Stimulated activated CD4-positive, alpha-beta T cell treated with anti-CD3 and anti-CD28 coated beads, Interleukin-4, amount 100 ng/mL, for 4 hours (primary cell): ENCODE results near the gene ENTPD3.
"Not testable (repeated sequence)": the region's sequence is repeated elsewhere in the genome, so short reads cannot be mapped to it uniquely, and the experiment has no call there.

Source experiments
- DNase-seq, 2 experiments: peaks; one replicate each; pipeline ENCODE4 v3.0.0-alpha.2; 2020

ENTPD3 gene

GRCh38 chr3:40407611-40408010 is 20.6 kb downstream of the ENTPD3 start:
- no peak for DNase-seq

- no peak for DNase-seq
Observed at GRCh38 chr3:40414270-40414669, 27.3 kb downstream of the ENTPD3 start.

DNA sequence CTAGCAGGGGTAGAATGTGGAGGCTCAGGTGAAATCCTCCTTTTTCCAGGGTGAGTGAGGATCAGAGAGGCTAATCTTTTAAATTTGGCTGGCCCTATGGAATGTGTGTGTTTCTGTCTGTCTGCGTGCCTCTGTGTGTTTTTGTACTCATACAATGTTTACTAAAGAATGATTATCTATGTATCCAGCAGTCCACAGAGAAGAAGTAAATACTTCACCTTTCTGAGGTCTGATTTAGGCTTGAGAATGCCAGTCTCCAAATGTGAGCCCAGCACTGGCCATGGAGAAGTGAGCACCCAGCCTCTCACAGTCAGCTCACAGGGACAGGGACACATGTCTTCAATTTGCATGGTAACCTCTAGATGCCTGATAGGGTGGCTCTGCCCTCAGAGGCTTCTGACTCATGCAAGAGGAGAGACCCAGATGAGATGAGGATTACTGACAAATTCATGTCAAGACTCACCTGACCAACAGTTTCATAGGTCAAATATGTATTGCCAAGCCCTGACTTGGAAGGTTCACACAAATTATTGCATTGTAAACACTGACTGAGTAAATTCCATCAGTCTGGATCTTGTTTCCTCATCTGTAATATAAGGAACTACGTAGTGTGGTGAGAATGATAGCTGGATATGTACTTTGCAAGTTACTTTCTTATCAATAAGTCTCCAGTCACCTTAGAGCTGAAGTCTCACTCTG is 31.0 kb downstream of the ENTPD3 start:
- DNase-seq = no peak

DNA sequence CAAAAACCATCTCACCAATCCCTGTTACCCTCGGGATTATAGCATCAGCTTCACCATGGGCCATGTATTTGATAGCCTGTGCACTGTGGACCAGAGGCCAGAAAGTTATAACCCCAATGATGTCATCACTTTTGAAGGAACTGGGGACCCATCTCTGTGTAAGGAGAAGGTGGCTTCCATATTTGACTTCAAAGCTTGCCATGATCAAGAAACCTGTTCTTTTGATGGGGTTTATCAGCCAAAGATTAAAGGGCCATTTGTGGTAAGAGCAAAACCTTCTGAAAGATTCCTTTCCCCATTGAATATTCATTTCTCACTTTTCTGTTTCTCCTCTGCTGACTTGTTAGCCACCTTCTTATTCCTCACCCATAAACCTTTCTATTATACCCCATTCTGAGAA is 35.9 kb downstream of the ENTPD3 start:
- DNase-seq = no peak

GRCh38 chr3:40427045-40427669 is 40.2 kb downstream of the ENTPD3 start:
- DNase-seq = no peak

- no peak for DNase-seq
Observed at GRCh38 chr3:40432793-40433192, 45.8 kb downstream of the ENTPD3 start.

GRCh38 chr3:40437889-40438288 is 50.9 kb downstream of the ENTPD3 start:
- no peak for DNase-seq

DNA sequence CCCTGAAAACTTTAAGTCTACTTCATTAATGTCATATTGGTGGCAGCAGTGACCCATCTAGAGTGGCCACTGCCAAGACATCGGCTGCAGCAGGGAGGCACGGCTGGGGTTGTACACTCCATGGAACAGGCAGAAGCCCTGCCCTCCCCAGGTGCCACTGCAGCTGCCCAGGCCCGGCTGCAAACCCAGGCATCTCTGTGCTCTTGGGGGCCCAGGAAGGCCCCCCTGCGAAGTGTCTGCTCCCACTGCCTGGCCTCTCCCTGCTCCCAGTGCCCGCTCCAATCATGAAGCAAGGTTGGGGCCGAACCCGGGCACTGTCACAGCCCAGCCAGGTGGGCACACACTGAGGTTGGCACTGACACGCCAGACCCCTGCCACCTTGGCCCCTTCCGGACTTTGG is 58.1 kb downstream of the ENTPD3 start:
- DNase-seq = no peak

GRCh38 chr3:40445880-40446279 is 58.9 kb downstream of the ENTPD3 start:
- no peak for DNase-seq

DNA sequence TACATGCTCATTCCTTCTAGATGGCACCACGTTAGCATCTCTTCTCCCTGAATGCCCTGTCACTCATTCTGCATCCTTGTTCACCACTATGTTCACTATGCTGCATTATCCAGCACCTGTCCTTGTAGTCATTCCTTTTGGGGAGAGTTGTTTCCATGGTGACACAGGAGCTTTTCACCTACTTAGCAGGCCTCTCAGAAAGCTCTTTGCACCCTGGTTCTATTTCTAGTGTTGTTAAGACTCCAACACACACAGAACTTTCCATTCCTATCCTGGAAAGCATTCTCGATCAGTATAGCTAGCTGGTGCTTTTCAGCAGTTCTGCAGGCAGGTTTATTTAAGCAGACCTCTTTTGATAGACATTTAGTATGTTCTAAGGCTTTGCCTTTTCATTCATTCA is 63.5 kb downstream of the ENTPD3 start:
- DNase-seq = no peak

DNA sequence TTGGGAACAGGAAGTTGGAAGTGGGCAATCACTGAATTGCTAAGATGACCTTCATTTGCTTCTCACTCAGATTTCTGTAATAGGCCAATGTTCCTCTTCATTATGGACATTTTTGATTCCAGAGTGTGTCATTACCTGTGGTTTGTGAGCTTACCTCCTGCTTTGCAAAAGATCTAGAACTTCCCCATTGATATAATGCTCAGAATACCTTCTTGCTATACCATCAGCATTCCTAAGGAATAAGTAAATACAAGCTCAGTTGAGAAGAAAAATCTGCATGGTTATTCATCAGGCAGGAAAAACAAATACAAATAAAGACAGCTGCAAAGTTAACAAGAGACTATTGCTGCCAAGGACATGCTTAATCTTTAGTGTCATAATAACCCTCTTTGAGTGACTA is 64.6 kb downstream of the ENTPD3 start:
- no peak for DNase-seq

DNA sequence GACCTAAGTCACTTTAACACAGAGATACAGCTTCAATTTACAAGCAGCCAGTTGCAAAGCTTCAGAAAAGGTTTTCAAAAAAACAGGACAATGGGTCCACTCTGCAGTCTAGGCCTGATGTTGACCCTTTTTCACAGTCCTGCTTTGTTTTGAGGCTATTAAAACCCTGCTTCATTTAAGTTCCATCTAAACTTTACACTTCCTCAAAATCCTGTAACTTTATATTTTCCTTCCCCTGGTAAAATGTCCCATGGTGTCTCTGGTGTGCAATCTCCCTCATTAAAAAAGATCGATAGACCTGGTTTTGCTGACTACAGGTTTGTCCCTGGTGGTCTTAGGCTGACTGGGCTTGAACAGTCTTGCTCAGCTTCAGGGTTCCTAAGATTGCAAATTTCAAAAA is 65.1 kb downstream of the ENTPD3 start:
- no peak for DNase-seq

- DNase-seq = no peak
Observed at GRCh38 chr3:40452562-40452875, 65.5 kb downstream of the ENTPD3 start.

DNA sequence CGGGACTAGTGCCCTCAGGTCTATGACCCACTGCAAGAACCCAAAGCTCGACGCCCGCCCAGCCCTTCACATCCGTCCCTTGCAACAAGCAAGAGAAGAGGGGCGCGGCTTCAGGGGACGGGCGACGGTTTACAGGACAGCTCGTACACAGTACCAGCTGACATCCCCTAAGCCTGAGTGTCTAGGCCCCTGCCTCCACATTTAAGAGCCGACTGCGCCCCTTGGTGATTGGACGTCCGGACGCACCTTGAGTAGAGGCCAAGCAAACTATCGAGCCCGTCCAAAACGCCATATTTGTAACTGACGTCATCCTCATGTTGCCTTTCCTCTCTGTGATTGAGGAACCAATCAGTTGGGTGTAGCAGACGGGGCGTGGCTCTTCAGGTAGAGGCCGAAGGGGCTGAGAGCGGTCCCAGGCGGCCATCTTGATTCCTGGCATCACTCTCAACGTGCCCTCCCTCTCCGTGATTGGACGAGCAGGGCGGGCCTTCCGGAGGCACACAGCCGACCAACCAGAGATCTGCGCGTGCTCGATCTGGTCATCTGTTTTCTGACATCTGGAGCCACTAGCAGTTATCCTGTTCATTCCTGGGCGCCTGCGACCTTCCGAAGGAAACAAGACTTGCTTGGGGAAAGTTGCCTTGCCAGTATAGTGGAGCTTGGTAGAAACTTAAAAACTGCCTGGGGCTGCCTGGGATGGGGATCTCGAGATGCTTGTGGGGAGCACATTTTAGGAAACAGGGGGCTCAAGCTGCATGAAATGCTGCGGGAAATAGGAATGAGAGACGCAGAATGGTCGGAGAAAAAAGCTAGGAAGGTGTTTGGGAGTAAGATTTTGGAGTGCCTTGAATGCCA is 66.1 kb downstream of the ENTPD3 start:
- peak; percentile 88 to 96 for DNase-seq

DNA sequence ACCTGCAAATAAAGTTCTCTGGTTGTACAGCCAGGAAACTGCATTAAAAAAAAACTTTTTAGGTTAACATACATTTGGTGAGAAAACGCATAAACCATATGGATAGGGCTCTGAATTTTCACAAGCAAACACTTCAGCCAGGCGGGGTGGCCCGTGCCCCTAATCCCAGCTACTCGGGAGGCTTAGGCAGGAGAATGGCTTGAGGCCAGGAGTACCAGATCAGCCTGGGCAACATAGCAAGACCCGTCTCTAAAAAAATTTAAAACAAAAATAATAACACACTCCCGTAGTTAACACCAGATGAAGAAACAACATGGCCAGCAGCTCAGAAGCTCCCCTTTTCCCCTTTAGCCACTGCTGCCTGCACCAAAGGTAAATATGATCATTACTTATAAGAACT is 66.9 kb downstream of the ENTPD3 start:
- no peak for DNase-seq

DNA sequence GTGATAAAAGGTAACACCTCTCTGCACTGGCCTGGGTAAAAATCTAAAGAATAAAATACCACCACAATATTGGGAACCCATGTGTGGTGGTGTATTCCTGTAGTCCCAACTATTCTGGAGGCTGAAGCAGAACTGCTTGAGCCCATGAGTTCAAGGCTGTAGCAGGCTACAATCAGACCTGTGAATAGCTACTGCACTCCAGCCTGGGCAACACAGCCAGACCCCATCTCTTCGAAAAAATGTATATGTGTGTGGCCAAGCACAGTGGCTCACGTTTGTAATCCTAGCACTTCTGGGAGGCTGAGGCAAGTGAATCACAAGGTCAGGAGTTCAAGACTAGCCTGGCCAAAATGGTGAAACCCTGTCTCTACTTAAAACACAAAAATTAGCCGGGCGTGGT is 68.3 kb downstream of the ENTPD3 start:
- no peak for DNase-seq

- DNase-seq = no peak
Observed at GRCh38 chr3:40456279-40456939, 69.4 kb downstream of the ENTPD3 start.

- DNase-seq = peak; percentile 91 to 95
Observed at GRCh38 chr3:40456940-40457823, 70.2 kb downstream of the ENTPD3 start, which contains the start of gene RPL14. Gene RPL14, plus strand, starts transcription at chr3:40457339. Its CDS starts 133 bp downstream, at chr3:40457472.

DNA sequence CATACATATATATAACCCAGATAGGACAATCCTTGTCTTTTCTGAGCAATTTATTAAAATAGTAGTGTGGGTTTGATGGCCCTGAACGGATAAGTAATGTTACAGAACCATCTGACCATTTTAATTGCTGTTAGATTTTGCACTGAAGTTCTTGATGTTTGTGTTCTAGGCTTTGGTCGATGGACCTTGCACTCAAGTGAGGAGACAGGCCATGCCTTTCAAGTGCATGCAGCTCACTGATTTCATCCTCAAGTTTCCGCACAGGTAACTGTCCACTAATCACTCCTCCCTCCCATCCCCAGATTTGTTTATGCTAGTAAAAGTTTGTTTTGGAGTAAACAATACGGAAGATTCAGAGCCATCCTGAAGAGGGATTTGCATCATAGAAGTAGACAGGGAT is 71.5 kb downstream of the ENTPD3 start:
- DNase-seq = no peak

DNA sequence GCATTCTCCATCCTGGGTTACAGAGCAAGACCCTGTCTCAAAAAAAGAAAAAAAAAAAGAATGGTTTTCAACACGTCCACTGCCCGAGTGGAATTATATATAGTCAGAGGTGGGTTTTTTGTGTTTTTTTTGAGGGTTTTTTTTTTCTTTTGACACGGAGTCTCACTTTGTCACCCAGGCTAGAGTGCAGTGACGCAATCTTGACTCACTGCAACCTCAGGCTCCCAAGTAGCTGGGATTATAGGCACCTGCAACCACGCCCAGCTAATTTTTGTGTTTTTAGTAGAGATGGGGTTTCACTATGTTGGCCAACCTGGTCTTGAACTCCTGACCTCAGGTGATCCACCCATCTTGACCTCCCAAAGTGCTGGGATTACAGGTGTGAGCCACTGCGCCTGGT is 73.5 kb downstream of the ENTPD3 start:
- DNase-seq = not testable (repeated sequence)

GRCh38 chr3:40461161-40461560 is 74.2 kb downstream of the ENTPD3 start:
- DNase-seq = no peak

DNA sequence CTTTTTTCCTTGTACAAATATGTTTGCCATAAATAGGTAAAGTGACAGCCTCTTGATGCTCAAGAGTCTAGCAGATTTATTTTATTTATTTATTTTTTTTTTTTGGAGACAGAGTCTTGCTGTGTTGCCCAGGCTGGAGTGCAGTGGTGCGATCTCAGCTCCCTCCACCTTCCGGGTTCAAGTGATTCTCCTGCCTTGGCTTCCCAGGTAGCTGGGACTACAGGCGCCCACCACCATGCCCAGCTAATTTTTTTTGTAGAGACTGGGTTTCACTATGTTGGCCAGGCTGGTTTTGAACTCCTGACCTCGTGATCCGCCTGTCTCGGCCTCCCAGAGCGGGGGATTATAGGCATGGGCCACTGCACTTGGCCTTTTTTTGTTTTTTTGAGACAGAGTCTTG is 75.9 kb downstream of the ENTPD3 start:
- not testable (repeated sequence) for DNase-seq
